GM12872 (cell line): ENCODE measurements around the gene ZNF609.

ENCODE experiments used
- TF ChIP-seq, protein P1 (sequence below): IDR thresholded peaks from 3 replicates; pipeline ENCODE4 v1.5.1; 2011; ENCODE audit warnings: low read depth, mild to moderate bottlenecking, low read length, moderate library complexity; ENCODE audit not compliant: insufficient read depth

ZNF609 gene

DNA sequence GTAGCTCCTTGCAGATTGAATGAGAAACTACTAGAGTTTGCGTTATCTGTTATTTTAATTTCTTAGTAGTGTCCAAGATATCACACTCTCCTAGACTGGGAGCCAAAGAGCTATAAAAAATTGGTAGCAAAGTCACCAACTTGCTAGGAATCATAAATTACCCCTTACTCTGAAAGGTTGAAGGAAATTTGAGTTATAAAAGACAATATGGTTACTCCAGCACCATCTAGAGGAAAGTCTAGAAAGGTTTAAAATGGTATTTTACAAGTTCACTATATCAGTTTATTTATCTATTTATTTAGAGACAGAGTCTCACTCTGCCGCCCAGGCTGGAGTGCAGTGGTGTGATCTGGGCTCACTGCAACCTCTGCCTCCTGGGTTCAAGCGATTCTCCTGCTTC is 193.4 kb downstream of the ZNF609 start:
- TF ChIP-seq, protein P1, sequence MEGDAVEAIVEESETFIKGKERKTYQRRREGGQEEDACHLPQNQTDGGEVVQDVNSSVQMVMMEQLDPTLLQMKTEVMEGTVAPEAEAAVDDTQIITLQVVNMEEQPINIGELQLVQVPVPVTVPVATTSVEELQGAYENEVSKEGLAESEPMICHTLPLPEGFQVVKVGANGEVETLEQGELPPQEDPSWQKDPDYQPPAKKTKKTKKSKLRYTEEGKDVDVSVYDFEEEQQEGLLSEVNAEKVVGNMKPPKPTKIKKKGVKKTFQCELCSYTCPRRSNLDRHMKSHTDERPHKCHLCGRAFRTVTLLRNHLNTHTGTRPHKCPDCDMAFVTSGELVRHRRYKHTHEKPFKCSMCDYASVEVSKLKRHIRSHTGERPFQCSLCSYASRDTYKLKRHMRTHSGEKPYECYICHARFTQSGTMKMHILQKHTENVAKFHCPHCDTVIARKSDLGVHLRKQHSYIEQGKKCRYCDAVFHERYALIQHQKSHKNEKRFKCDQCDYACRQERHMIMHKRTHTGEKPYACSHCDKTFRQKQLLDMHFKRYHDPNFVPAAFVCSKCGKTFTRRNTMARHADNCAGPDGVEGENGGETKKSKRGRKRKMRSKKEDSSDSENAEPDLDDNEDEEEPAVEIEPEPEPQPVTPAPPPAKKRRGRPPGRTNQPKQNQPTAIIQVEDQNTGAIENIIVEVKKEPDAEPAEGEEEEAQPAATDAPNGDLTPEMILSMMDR = peak; percentile 30; the same call in 1 of the 3 replicates

DNA sequence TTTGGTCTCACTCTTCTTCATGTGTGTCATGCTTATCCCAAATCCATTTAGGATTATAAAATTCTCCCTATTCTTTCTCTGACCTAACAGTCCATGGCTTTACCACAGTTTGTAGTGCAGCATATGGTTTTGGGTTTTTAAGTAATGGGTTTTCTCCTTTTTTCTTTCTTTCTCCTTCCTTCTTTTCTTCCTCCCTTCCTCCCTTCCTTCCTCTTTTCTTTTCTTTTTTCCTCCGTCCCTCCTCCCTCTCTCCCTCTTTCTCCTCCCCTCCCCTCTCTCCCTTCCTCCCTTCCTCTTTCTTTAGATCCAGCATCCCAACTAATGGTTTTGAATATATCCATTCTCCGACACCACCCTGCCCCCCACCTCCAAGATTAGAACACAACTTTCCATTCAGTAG is 196.1 kb downstream of the ZNF609 start:
- TF ChIP-seq, protein P1 = no peak

DNA sequence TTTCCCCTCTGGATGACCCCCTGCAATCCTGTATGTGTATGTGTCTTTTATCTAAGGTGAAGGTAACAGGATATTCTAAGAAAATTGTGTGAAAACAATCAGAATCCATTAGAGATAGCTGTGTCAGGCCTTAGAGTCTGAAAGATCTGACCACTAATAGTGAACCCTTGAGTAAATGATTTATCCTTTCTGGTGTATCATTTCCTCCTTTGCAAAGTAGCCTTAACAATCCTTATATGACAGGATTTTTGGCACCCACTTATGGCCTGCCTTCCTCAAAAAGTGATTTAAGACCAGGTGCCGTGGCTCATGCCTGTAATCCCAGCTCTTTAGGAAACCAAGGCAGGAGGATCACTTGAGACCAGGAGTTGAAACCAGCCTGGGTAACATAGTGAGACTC is 204.8 kb downstream of the ZNF609 start:
- TF ChIP-seq, protein P1 = no peak

DNA sequence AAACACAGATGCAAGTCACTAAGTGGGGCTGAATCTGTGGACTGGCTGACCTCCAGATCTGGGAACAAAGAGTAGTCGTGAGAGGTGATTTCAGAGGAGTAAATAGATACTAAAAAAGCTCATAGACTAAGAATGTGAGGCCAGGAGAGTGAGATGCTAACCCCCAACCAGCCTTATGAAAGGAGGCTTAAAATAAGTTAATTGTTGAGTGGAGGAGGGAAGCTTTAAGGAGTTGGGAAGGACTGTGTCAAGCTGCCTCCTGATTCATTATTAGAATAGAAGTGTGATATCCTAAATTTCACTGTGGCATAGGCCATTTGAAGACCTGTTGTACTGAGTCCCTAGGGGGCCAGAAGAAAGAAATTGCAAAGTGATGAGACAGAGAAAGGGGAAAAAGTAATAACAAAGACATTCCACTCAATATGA is 207.4 kb downstream of the ZNF609 start:
- TF ChIP-seq, protein P1 = no peak

GRCh38 chr15:64673866-64674265 is 213.5 kb downstream of the ZNF609 start:
- TF ChIP-seq, protein P1 = no peak

DNA sequence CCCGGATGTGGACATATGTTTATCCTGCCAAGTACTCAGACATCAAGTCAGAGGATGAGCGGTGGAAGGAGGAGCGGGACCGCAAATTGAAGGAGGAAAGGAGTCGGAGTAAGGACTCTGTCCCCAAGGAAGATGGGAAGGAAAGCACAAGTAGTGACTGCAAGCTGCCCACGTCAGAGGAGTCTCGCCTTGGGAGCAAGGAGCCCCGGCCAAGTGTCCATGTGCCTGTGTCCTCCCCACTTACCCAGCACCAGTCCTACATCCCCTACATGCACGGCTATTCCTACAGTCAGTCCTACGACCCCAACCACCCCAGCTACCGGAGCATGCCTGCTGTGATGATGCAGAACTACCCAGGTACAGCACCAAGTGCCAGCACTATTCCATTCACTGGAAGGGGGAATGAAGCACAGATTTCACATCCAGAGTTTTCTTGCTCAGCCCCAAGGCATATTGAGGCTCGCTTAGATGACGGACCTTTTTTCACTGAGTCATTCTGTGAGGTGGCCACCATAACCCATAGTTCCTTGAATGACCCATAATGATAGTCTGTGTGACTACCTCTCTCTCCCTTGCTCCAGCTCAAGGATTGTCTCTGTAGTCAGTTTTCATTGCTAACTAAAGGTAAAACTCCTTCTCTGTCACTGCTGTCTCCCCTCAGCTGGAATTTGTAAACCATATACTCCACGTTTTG is 217.9 kb downstream of the ZNF609 start:
- TF ChIP-seq, protein P1 = no peak

DNA sequence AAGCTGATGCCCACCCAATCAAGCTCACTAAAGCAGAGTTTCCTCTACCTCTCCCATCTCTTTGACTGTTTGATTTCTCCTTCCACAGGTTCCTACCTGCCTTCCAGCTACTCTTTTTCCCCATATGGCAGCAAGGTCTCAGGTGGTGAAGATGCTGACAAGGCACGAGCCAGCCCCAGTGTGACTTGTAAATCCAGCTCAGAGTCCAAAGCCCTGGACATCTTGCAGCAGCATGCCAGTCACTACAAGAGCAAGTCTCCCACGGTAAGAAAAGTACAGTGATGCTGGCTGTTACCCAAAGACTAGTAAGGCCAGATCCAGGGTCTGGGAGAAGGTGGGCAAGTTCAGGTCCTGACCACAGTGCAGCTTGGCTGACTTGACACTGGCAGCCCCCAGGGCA is 219.7 kb downstream of the ZNF609 start:
- TF ChIP-seq, protein P1 = no peak
